Keratinocyte (primary cell): ENCODE results near the gene GBP1.

Experiments
- CTCF ChIP-seq, 3 experiments: IDR thresholded peaks in 1 of 3; conservative IDR thresholded peaks in 1 of 3; optimal IDR thresholded peaks in 1 of 3; 2 replicates in 2 of 3; 3 replicates in 1 of 3; pipeline versions ENCODE3 to v1.5.1; 2011; ENCODE audit warnings: low read length in 3 of 3, mild to moderate bottlenecking in 3 of 3, moderate library complexity in 2 of 3, control low read depth in 1 of 3, inconsistent platforms in 1 of 3; ENCODE audit not compliant: insufficient read depth in 2 of 3; ENCODE audit errors: extremely low read depth in 1 of 3
- EZH2 ChIP-seq: IDR thresholded peaks from one replicate; pipeline ENCODE4 v1.6.1; 2012; ENCODE audit warnings: inconsistent platforms, mild to moderate bottlenecking, low read length, moderate library complexity

DNA sequence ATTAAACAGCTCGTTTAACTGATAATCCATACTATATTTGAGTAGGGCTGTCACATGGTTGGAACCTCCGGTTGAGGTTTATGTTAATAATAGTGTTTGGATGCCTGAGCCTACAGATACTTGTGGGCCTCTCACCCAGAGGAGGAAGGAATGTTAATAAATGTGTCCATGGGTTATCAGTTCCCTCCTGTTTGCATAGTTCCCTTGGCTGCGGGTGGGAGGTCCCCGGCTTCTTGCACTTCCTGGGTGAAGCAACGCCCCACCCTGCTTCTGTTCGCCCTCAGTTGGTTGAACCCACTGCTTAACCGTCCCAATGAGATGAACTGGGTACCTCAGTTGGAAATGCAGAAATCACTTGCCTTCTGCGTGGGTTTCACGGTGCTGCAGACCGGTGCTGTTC is 23.6 kb upstream of the GBP1 start:
- TF ChIP-seq CTCF (optimal IDR thresholded peaks at IDR 0.05 in 1 of 3, IDR thresholded peaks at IDR 0.05 in 1 of 3, conservative IDR thresholded peaks at IDR 0.05 in 1 of 3; ENCODE audit: extremely low read depth in 1 of 3, insufficient read depth in 2 of 3, low read length in 3 of 3) (no peak), EZH2 (no peak)
